ENCODE results near the gene CENPK.

Gene CENPK

DNA sequence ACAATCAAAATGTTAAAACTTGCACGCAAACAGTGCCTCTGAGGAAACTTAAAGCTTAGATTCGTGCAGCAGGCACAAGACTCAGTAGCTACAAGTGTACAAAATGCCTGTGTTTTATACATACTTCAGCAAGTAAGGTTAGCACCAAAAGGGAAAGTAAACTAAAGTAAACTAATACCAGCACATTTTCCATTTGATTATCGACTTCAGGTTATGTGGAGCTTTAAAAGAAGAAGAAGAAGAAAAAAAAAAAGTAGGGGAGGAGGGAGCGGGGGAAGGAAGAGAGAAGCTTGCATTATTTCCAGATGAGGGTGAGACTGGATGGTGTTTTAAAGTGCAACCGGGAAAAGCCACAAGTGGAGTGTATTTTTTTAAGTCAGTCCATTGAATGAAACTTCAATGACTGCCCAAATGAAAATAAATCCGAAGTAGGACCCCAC lies 80.7 kb downstream of the CENPK start:
- Histone ChIP-seq H3K4me2 (ENCODE audit: low read depth, low read length, poor library complexity, severe bottlenecking) (peak overlapping the region; percentile 99), H3K9me3 (ENCODE audit: insufficient read depth, low read length) (no peaks in the 10 kb centered on the region), H3K27me3 (ENCODE audit: low read length) (no peaks in the 10 kb centered on the region), H3F3A (ENCODE audit: insufficient read depth) (peaks cover 12% of the 10 kb centered on the region), H3K79me2 (ENCODE audit: insufficient read depth, low read length) (no peaks in the 10 kb centered on the region), H3K4me3 (ENCODE audit: insufficient read depth, low read length, poor library complexity, severe bottlenecking) (peak overlapping the region; percentile 61), H3K27ac (ENCODE audit: low read depth, low read length) (peak overlapping the region; percentile 56), H3K9ac (ENCODE audit: low read length) (peak overlapping the region; percentile 53), H3K36me3 (ENCODE audit: low read length) (no peaks in the 10 kb centered on the region), H2AFZ (ENCODE audit: low read depth, low read length, severe bottlenecking) (peak overlapping the region; percentile 89), H3K9me2 (replicated peaks; ENCODE audit: insufficient read depth, low read length) (no peaks in the 10 kb centered on the region), H4K20me1 (ENCODE audit: low read depth, low read length) (no peaks in the 10 kb centered on the region)
- no peak for TF ChIP-seq EZH2phosphoT487 (conservative IDR thresholded peaks at IDR 0.05; ENCODE audit: low read length)
- TF ChIP-seq, protein P1, sequence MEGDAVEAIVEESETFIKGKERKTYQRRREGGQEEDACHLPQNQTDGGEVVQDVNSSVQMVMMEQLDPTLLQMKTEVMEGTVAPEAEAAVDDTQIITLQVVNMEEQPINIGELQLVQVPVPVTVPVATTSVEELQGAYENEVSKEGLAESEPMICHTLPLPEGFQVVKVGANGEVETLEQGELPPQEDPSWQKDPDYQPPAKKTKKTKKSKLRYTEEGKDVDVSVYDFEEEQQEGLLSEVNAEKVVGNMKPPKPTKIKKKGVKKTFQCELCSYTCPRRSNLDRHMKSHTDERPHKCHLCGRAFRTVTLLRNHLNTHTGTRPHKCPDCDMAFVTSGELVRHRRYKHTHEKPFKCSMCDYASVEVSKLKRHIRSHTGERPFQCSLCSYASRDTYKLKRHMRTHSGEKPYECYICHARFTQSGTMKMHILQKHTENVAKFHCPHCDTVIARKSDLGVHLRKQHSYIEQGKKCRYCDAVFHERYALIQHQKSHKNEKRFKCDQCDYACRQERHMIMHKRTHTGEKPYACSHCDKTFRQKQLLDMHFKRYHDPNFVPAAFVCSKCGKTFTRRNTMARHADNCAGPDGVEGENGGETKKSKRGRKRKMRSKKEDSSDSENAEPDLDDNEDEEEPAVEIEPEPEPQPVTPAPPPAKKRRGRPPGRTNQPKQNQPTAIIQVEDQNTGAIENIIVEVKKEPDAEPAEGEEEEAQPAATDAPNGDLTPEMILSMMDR (IDR thresholded peaks at IDR 0.05; ENCODE audit: insufficient read depth, low read length, poor library complexity, severe bottlenecking) = no peak

DNA sequence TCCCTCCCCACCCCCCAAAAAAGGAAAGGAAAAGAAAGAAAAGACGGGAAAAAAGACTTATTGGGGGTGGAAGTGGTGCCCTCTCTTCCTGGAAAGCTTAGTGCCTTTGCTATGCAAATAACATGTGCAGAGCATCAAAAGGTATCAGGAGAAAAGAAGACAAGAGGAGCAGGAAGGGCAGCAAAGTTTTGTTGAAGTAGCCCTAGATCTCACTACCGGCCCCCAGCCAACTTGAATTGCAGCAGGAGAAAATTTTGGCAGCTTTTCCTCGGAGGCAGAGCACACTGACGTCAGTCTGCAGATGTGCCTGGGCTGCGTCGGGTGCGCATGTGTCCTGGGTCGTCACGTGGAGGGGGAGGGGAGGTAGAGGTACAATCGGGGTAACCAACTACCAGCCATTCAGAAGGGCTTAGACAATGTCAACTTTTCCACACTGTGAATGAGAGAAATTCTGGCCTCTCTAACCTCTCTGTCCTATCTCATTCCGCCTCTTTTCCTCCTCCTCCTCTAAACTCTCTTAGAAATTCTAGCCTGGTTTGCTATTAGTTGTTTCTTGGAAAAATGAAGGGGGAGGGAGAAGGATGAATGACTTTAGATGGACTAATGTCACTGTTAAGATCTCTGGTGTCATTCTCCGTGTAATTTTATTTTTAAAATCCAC lies 81.2 kb downstream of the CENPK start, which contains the start of gene ADAMTS6:
Gene ADAMTS6 (minus strand): TSS at position 286 of the 661 bp plus-strand sequence. CDS start 8,247 bp downstream, outside the sequence.
- H2AFZ ChIP-seq (ENCODE audit: low read depth, low read length, severe bottlenecking) = peak within 1 kb of the TSS; percentile 89
- H3K9ac ChIP-seq (ENCODE audit: low read length) = peak within 1 kb of the TSS; percentile 53
- H3K79me2 ChIP-seq (ENCODE audit: insufficient read depth, low read length) = no peaks in the 10 kb centered on the region
- H3F3A ChIP-seq (ENCODE audit: insufficient read depth) = peaks cover 12% of the 10 kb centered on the region
- H3K9me2 ChIP-seq (replicated peaks; ENCODE audit: insufficient read depth, low read length) = no peaks in the 10 kb centered on the region
- no peak for TF ChIP-seq EZH2phosphoT487 (conservative IDR thresholded peaks at IDR 0.05; ENCODE audit: low read length)
- TF ChIP-seq, protein P1 (IDR thresholded peaks at IDR 0.05; ENCODE audit: insufficient read depth, low read length, poor library complexity, severe bottlenecking) = no peak
- H3K36me3 ChIP-seq (ENCODE audit: low read length) = no peaks in the 10 kb centered on the region
- peak within 1 kb of the TSS; percentile 61 for H3K4me3 ChIP-seq (ENCODE audit: insufficient read depth, low read length, poor library complexity, severe bottlenecking)
- peak within 1 kb of the TSS; percentile 99 for H3K4me2 ChIP-seq (ENCODE audit: low read depth, low read length, poor library complexity, severe bottlenecking)
- H3K27ac ChIP-seq (ENCODE audit: low read depth, low read length) = peak within 1 kb of the TSS; percentile 56
- H3K9me3 ChIP-seq (ENCODE audit: insufficient read depth, low read length) = no peaks in the 10 kb centered on the region
- no peaks in the 10 kb centered on the region for H3K27me3 ChIP-seq (ENCODE audit: low read length)
- no peaks in the 10 kb centered on the region for H4K20me1 ChIP-seq (ENCODE audit: low read depth, low read length)

DNA sequence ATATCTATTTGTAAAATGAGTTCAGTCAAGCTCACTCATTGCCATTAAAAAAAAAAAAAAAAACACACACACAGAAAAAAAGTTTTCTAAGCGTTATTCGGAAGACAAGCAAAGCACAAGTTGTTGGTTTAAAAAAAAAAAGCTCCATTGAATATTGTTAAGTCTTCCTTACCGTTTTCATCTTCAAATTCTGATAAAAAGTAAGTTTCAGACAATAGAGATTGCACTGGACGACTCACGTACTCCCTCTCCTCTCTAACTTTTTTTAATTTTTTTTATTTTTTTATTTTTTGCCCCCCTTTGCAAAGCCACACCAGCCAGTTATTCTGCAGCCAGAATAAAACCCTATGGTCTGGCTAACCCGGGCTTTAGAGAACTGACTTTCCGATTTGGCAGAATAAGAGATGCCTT lies 81.8 kb downstream of the CENPK start:
- Histone ChIP-seq H3K9ac (ENCODE audit: low read length) (peak overlapping the region; percentile 53), H4K20me1 (ENCODE audit: low read depth, low read length) (no peaks in the 10 kb centered on the region), H3F3A (ENCODE audit: insufficient read depth) (peaks cover 12% of the 10 kb centered on the region), H3K27me3 (ENCODE audit: low read length) (no peaks in the 10 kb centered on the region), H3K9me3 (ENCODE audit: insufficient read depth, low read length) (no peaks in the 10 kb centered on the region), H3K79me2 (ENCODE audit: insufficient read depth, low read length) (no peaks in the 10 kb centered on the region), H3K27ac (ENCODE audit: low read depth, low read length) (peak overlapping the region; percentile 56), H3K9me2 (replicated peaks; ENCODE audit: insufficient read depth, low read length) (no peaks in the 10 kb centered on the region), H2AFZ (ENCODE audit: low read depth, low read length, severe bottlenecking) (peak overlapping the region; percentile 89), H3K36me3 (ENCODE audit: low read length) (no peaks in the 10 kb centered on the region), H3K4me3 (ENCODE audit: insufficient read depth, low read length, poor library complexity, severe bottlenecking) (peak overlapping the region; percentile 61), H3K4me2 (ENCODE audit: low read depth, low read length, poor library complexity, severe bottlenecking) (peak overlapping the region; percentile 99)
- TF ChIP-seq, protein P1 (IDR thresholded peaks at IDR 0.05; ENCODE audit: insufficient read depth, low read length, poor library complexity, severe bottlenecking) = no peak

Measured in SU-DHL-6 (cell line).